Lung (tissue), 12 donors: Measurements from ENCODE around the gene EXOC6B. TPM values are rescaled to one million over a fixed set of nuclear protein-coding genes. Genes with fewer than 3 reads are reported as not detected.
"Not testable (repeated sequence)": the region's sequence is repeated elsewhere in the genome, so short reads cannot be mapped to it uniquely, and the experiment has no call there.

Experiments used
- ATAC-seq: fragments of 200-7000 bp; cut with Tn5 transposase; one replicate; pipeline ENCODE4 v1.9.1; 2020; ENCODE audit warnings: moderate number of reproducible peaks; ENCODE audit not compliant: insufficient read depth, low FRiP score
- DNase-seq, 3 donors: peaks; one replicate each; pipeline ENCODE4 v3.0.0-alpha.2; 2013 to 2017
- H3K27ac ChIP-seq, 2 donors: one replicate each; pipeline ENCODE4 v1.5.1; 2013; ENCODE audit warnings: mild to moderate bottlenecking in 2 of 2, moderate library complexity in 2 of 2, control low read depth in 1 of 2, inconsistent platforms in 1 of 2, low read depth in 1 of 2, low read length in 1 of 2
- H3K27me3 ChIP-seq, 3 donors: one replicate each; pipeline ENCODE4 v1.5.1; 2013; ENCODE audit warnings: low read length in 2 of 3; ENCODE audit not compliant: control insufficient read depth in 3 of 3, insufficient read depth in 3 of 3
- H3K36me3 ChIP-seq, 4 donors: one replicate each; pipeline ENCODE4 v1.5.1; 2013; ENCODE audit warnings: low read length in 4 of 4, mild to moderate bottlenecking in 1 of 4, moderate library complexity in 1 of 4; ENCODE audit not compliant: control insufficient read depth in 4 of 4, insufficient read depth in 4 of 4
- H3K4me1 ChIP-seq, 5 donors: one replicate each; pipeline ENCODE4 v1.5.1; 2013; ENCODE audit warnings: low read length in 5 of 5, mild to moderate bottlenecking in 2 of 5, moderate library complexity in 1 of 5; ENCODE audit not compliant: control insufficient read depth in 5 of 5, insufficient read depth in 5 of 5
- H3K4me3 ChIP-seq: one replicate; pipeline ENCODE4 v1.5.1; 2013; ENCODE audit warnings: mild to moderate bottlenecking, control low read depth, moderate library complexity
- H3K9ac ChIP-seq, 2 donors: one replicate each; pipeline ENCODE4 v1.5.1; 2013; ENCODE audit warnings: low read length in 2 of 2, control low read depth in 1 of 2; ENCODE audit not compliant: insufficient read depth in 1 of 2
- H3K9me3 ChIP-seq, 4 donors: one replicate each; pipeline ENCODE4 v1.5.1; 2013; ENCODE audit warnings: low read length in 3 of 4, mild to moderate bottlenecking in 1 of 4, moderate library complexity in 1 of 4; ENCODE audit not compliant: control insufficient read depth in 4 of 4, insufficient read depth in 3 of 4
- CTCF ChIP-seq: IDR thresholded peaks from 2 replicates; pipeline ENCODE4 v1.5.1; 2012; ENCODE audit warnings: mild to moderate bottlenecking; ENCODE audit errors: control extremely low read depth, extremely low read depth
- WGBS, 2 donors: extraction: QIAGEN DNeasy Blood & Tissue Kit; methylation state at CpG; one replicate each; pipeline ENCODE4 v1.1.7; 2013; 5-methylcytosine and 5-hydroxymethylcytosine counted together
- polyA plus RNA-seq, 2 donors: library from polyadenylated mRNA; stranded (reverse); fragments of 200-250 nt; gene quantifications; one replicate each; pipeline ENCODE4 v1.2.1, GENCODE V29; 2013
- total RNA-seq, 2 donors: library from RNA; depleted of rRNA in 1 of 2; stranded (reverse); fragments of >200 nt in 1 of 2; gene quantifications; one replicate each; pipeline ENCODE4 v1.2.1, GENCODE V29; 2014 to 2021
- donor health status: control.
- donor health status: control.
- donor health status: Bipolar disorder and iron deficiency.
- donor health status: healthy.
- donor health status: DM: yes; HTN: yes; CAD: no.

EXOC6B gene
- total and polyA plus RNA-seq, 4 donors: 3.3 to 46.0 (median 12.7) TPM

- 26 to 29% methylated on average over 4 of the region's 4 CpGs for WGBS, 2 donors
- Histone ChIP-seq H3K4me3 (no peak overlapping the region), H3K9me3 (no peaks in the 10 kb centered on the region), H3K4me1 (peaks cover 0 to 6% (median 0%) of the 10 kb centered on the region in 5 donors), H3K9ac (no peak overlapping the region), H3K36me3 (peaks cover 0 to 1% (median 0%) of the 10 kb centered on the region in 4 donors), H3K27me3 (no peaks in the 10 kb centered on the region), H3K27ac (no peak overlapping the region)
- ATAC-seq (no peak), DNase-seq (peak in 1 of 3 donors; percentile 46)
- TF ChIP-seq CTCF: no peak
These were observed 263.2 kb downstream of the EXOC6B start for GRCh38 chr2:72562451-72563153.

GRCh38 chr2:72561621-72562318 is 264.1 kb downstream of the EXOC6B start:
- TF ChIP-seq CTCF: no peak
- Histone ChIP-seq H3K4me1 (peaks cover 0 to 6% (median 0%) of the 10 kb centered on the region in 5 donors), H3K9me3 (no peaks in the 10 kb centered on the region), H3K4me3 (no peak overlapping the region), H3K36me3 (peaks cover 0 to 1% (median 0%) of the 10 kb centered on the region in 4 donors), H3K9ac (no peak overlapping the region), H3K27ac (peak overlapping the region in 1 of 2 donors; percentile 33), H3K27me3 (no peaks in the 10 kb centered on the region)
- 52 to 73% methylated on average over 4 of the region's 4 CpGs for WGBS, 2 donors
- ATAC-seq (no peak), DNase-seq (no peak)

- Histone ChIP-seq H3K4me1 (no peaks in the 10 kb centered on the region), H3K27ac (no peak overlapping the region), H3K36me3 (peaks cover 0 to 4% (median under 1%) of the 10 kb centered on the region in 4 donors), H3K27me3 (no peaks in the 10 kb centered on the region), H3K9me3 (peaks cover 0 to 4% (median 0%) of the 10 kb centered on the region in 4 donors), H3K9ac (no peak overlapping the region), H3K4me3 (no peak overlapping the region)
- no peak for TF ChIP-seq CTCF
- no peak for ATAC-seq
- WGBS, 2 donors: 86 to 95% methylated on average over 1 of the region's 1 CpG
- no peak for DNase-seq
These were observed 269.9 kb downstream of the EXOC6B start for GRCh38 chr2:72555943-72556342.

- WGBS, 2 donors: 85 to 97% methylated on average over 1 of the region's 1 CpG
- not testable (repeated sequence) for DNase-seq
These were observed 270.5 kb downstream of the EXOC6B start for GRCh38 chr2:72555363-72555762.

GRCh38 chr2:72554910-72555309 is 270.9 kb downstream of the EXOC6B start:
- not testable (repeated sequence) for H3K9ac ChIP-seq, H3K9me3 ChIP-seq, H3K27me3 ChIP-seq, DNase-seq, H3K4me1 ChIP-seq, H3K36me3 ChIP-seq, H3K4me3 ChIP-seq, ATAC-seq, H3K27ac ChIP-seq
- 93 to 98% methylated on average over 1 of the region's 1 CpG for WGBS, 2 donors

More at GRCh38 chr2:72555363-72555762, 270.5 kb downstream of the EXOC6B start:
- H3K36me3 ChIP-seq, H3K27me3 ChIP-seq, H3K9ac ChIP-seq, H3K4me1 ChIP-seq, H3K9me3 ChIP-seq, ATAC-seq, H3K4me3 ChIP-seq, H3K27ac ChIP-seq: not testable (repeated sequence)
